Measurements from ENCODE around the gene MAP4K3.

Gene MAP4K3

GRCh38 chr2:39475006-39475405, 37.9 kb upstream of the MAP4K3 start:
- no peak overlapping the region for H3K4me3 ChIP-seq (ENCODE audit: low read depth in 1 of 2, low read length in 2 of 2)
- no peaks in the 10 kb centered on the region for H3K9me3 ChIP-seq (ENCODE audit: control insufficient read depth in 1 of 2, low read length in 2 of 2)
- H3K4me1 ChIP-seq (ENCODE audit: control insufficient read depth in 1 of 2, insufficient read depth in 2 of 2, low read length in 2 of 2), result peaks cover 2 to 3% of the 10 kb centered on the region in 2 donors
- no peaks in the 10 kb centered on the region for H3K27me3 ChIP-seq (ENCODE audit: control insufficient read depth in 1 of 2, insufficient read depth in 2 of 2, low read length in 2 of 2)
- H3K27ac ChIP-seq (ENCODE audit: low read depth, low read length), result no peak overlapping the region
- H3K36me3 ChIP-seq (ENCODE audit: control insufficient read depth in 1 of 2, insufficient read depth in 2 of 2, low read length in 2 of 2), result peaks cover 0 to 15% of the 10 kb centered on the region in 2 donors
- no peak overlapping the region for H3K9ac ChIP-seq (ENCODE audit: low read depth in 1 of 2, low read length in 2 of 2)

GRCh38 chr2:39470580-39470979, 33.5 kb upstream of the MAP4K3 start:
- Histone ChIP-seq H3K4me3 (ENCODE audit: low read depth in 1 of 2, low read length in 2 of 2) (no peak overlapping the region), H3K36me3 (ENCODE audit: control insufficient read depth in 1 of 2, insufficient read depth in 2 of 2, low read length in 2 of 2) (no peaks in the 10 kb centered on the region), H3K9me3 (ENCODE audit: control insufficient read depth in 1 of 2, low read length in 2 of 2) (no peaks in the 10 kb centered on the region), H3K4me1 (ENCODE audit: control insufficient read depth in 1 of 2, insufficient read depth in 2 of 2, low read length in 2 of 2) (peaks cover 15 to 21% of the 10 kb centered on the region in 2 donors), H3K9ac (ENCODE audit: low read depth in 1 of 2, low read length in 2 of 2) (no peak overlapping the region), H3K27me3 (ENCODE audit: control insufficient read depth in 1 of 2, insufficient read depth in 2 of 2, low read length in 2 of 2) (no peaks in the 10 kb centered on the region), H3K27ac (ENCODE audit: low read depth, low read length) (no peak overlapping the region)

GRCh38 chr2:39469807-39470206, 32.7 kb upstream of the MAP4K3 start:
- Histone ChIP-seq H3K4me3 (ENCODE audit: low read depth in 1 of 2, low read length in 2 of 2) (no peak overlapping the region), H3K27me3 (ENCODE audit: control insufficient read depth in 1 of 2, insufficient read depth in 2 of 2, low read length in 2 of 2) (no peaks in the 10 kb centered on the region), H3K9ac (ENCODE audit: low read depth in 1 of 2, low read length in 2 of 2) (no peak overlapping the region), H3K27ac (ENCODE audit: low read depth, low read length) (peak overlapping the region; percentile 22), H3K4me1 (ENCODE audit: control insufficient read depth in 1 of 2, insufficient read depth in 2 of 2, low read length in 2 of 2) (peaks cover 15 to 21% of the 10 kb centered on the region in 2 donors), H3K36me3 (ENCODE audit: control insufficient read depth in 1 of 2, insufficient read depth in 2 of 2, low read length in 2 of 2) (no peaks in the 10 kb centered on the region), H3K9me3 (ENCODE audit: control insufficient read depth in 1 of 2, low read length in 2 of 2) (no peaks in the 10 kb centered on the region)

GRCh38 chr2:39468579-39469451, 31.7 kb upstream of the MAP4K3 start:
- H3K4me1 ChIP-seq (ENCODE audit: control insufficient read depth in 1 of 2, insufficient read depth in 2 of 2, low read length in 2 of 2), result peaks cover 15 to 21% of the 10 kb centered on the region in 2 donors
- no peaks in the 10 kb centered on the region for H3K36me3 ChIP-seq (ENCODE audit: control insufficient read depth in 1 of 2, insufficient read depth in 2 of 2, low read length in 2 of 2)
- H3K9me3 ChIP-seq (ENCODE audit: control insufficient read depth in 1 of 2, low read length in 2 of 2), result no peaks in the 10 kb centered on the region
- no peaks in the 10 kb centered on the region for H3K27me3 ChIP-seq (ENCODE audit: control insufficient read depth in 1 of 2, insufficient read depth in 2 of 2, low read length in 2 of 2)
- H3K9ac ChIP-seq (ENCODE audit: low read depth in 1 of 2, low read length in 2 of 2), result no peak overlapping the region
- no peak overlapping the region for H3K4me3 ChIP-seq (ENCODE audit: low read depth in 1 of 2, low read length in 2 of 2)
- peak overlapping the region; percentile 21 for H3K27ac ChIP-seq (ENCODE audit: low read depth, low read length)

GRCh38 chr2:39466311-39466710, 29.2 kb upstream of the MAP4K3 start:
- peaks cover 15 to 21% of the 10 kb centered on the region in 2 donors for H3K4me1 ChIP-seq (ENCODE audit: control insufficient read depth in 1 of 2, insufficient read depth in 2 of 2, low read length in 2 of 2)
- H3K27ac ChIP-seq (ENCODE audit: low read depth, low read length), result no peak overlapping the region
- H3K9me3 ChIP-seq (ENCODE audit: control insufficient read depth in 1 of 2, low read length in 2 of 2), result no peaks in the 10 kb centered on the region

GRCh38 chr2:39464864-39465263, 27.8 kb upstream of the MAP4K3 start:
- no peak overlapping the region for H3K9ac ChIP-seq (ENCODE audit: low read depth in 1 of 2, low read length in 2 of 2)
- H3K4me1 ChIP-seq (ENCODE audit: control insufficient read depth in 1 of 2, insufficient read depth in 2 of 2, low read length in 2 of 2), result peaks cover 11 to 18% of the 10 kb centered on the region in 2 donors
- H3K4me3 ChIP-seq (ENCODE audit: low read depth in 1 of 2, low read length in 2 of 2), result no peak overlapping the region
- no peaks in the 10 kb centered on the region for H3K27me3 ChIP-seq (ENCODE audit: control insufficient read depth in 1 of 2, insufficient read depth in 2 of 2, low read length in 2 of 2)
- H3K27ac ChIP-seq (ENCODE audit: low read depth, low read length), result no peak overlapping the region
- no peaks in the 10 kb centered on the region for H3K36me3 ChIP-seq (ENCODE audit: control insufficient read depth in 1 of 2, insufficient read depth in 2 of 2, low read length in 2 of 2)
- no peaks in the 10 kb centered on the region for H3K9me3 ChIP-seq (ENCODE audit: control insufficient read depth in 1 of 2, low read length in 2 of 2)

More at GRCh38 chr2:39466311-39466710, 29.2 kb upstream of the MAP4K3 start:
- no peak overlapping the region for H3K4me3 ChIP-seq (ENCODE audit: low read depth in 1 of 2, low read length in 2 of 2)
- no peaks in the 10 kb centered on the region for H3K27me3 ChIP-seq (ENCODE audit: control insufficient read depth in 1 of 2, insufficient read depth in 2 of 2, low read length in 2 of 2)
- H3K9ac ChIP-seq (ENCODE audit: low read depth in 1 of 2, low read length in 2 of 2), result no peak overlapping the region
- H3K36me3 ChIP-seq (ENCODE audit: control insufficient read depth in 1 of 2, insufficient read depth in 2 of 2, low read length in 2 of 2), result no peaks in the 10 kb centered on the region

- H3K27ac ChIP-seq (ENCODE audit: low read depth, low read length), result no peak overlapping the region
- peaks cover 7 to 12% of the 10 kb centered on the region in 2 donors for H3K36me3 ChIP-seq (ENCODE audit: control insufficient read depth in 1 of 2, insufficient read depth in 2 of 2, low read length in 2 of 2)
- no peaks in the 10 kb centered on the region for H3K9me3 ChIP-seq (ENCODE audit: control insufficient read depth in 1 of 2, low read length in 2 of 2)
- H3K4me3 ChIP-seq (ENCODE audit: low read depth in 1 of 2, low read length in 2 of 2), result no peak overlapping the region
- H3K9ac ChIP-seq (ENCODE audit: low read depth in 1 of 2, low read length in 2 of 2), result no peak overlapping the region
- no peaks in the 10 kb centered on the region for H3K27me3 ChIP-seq (ENCODE audit: control insufficient read depth in 1 of 2, insufficient read depth in 2 of 2, low read length in 2 of 2)
- H3K4me1 ChIP-seq (ENCODE audit: control insufficient read depth in 1 of 2, insufficient read depth in 2 of 2, low read length in 2 of 2), result no peaks in the 10 kb centered on the region
These were observed 18.7 kb upstream of the MAP4K3 start for GRCh38 chr2:39455826-39456225.

GRCh38 chr2:39452396-39452795, 15.3 kb upstream of the MAP4K3 start:
- Histone ChIP-seq H3K4me1 (ENCODE audit: control insufficient read depth in 1 of 2, insufficient read depth in 2 of 2, low read length in 2 of 2) (no peaks in the 10 kb centered on the region), H3K9ac (ENCODE audit: low read depth in 1 of 2, low read length in 2 of 2) (no peak overlapping the region), H3K27ac (ENCODE audit: low read depth, low read length) (no peak overlapping the region), H3K27me3 (ENCODE audit: control insufficient read depth in 1 of 2, insufficient read depth in 2 of 2, low read length in 2 of 2) (no peaks in the 10 kb centered on the region), H3K4me3 (ENCODE audit: low read depth in 1 of 2, low read length in 2 of 2) (no peak overlapping the region), H3K36me3 (ENCODE audit: control insufficient read depth in 1 of 2, insufficient read depth in 2 of 2, low read length in 2 of 2) (peaks cover 4 to 12% of the 10 kb centered on the region in 2 donors), H3K9me3 (ENCODE audit: control insufficient read depth in 1 of 2, low read length in 2 of 2) (no peaks in the 10 kb centered on the region)

- Histone ChIP-seq H3K4me1 (ENCODE audit: control insufficient read depth in 1 of 2, insufficient read depth in 2 of 2, low read length in 2 of 2) (no peaks in the 10 kb centered on the region), H3K27ac (ENCODE audit: low read depth, low read length) (no peak overlapping the region), H3K36me3 (ENCODE audit: control insufficient read depth in 1 of 2, insufficient read depth in 2 of 2, low read length in 2 of 2) (peaks cover 4 to 12% of the 10 kb centered on the region in 2 donors)
These were observed 14.9 kb upstream of the MAP4K3 start for GRCh38 chr2:39451954-39452353.

GRCh38 chr2:39448169-39448502, 11.1 kb upstream of the MAP4K3 start:
- H3K9ac ChIP-seq (ENCODE audit: low read depth in 1 of 2, low read length in 2 of 2), result no peak overlapping the region
- H3K27me3 ChIP-seq (ENCODE audit: control insufficient read depth in 1 of 2, insufficient read depth in 2 of 2, low read length in 2 of 2), result no peaks in the 10 kb centered on the region
- no peak overlapping the region for H3K27ac ChIP-seq (ENCODE audit: low read depth, low read length)
- H3K36me3 ChIP-seq (ENCODE audit: control insufficient read depth in 1 of 2, insufficient read depth in 2 of 2, low read length in 2 of 2), result peaks cover 3 to 7% of the 10 kb centered on the region in 2 donors
- no peaks in the 10 kb centered on the region for H3K4me1 ChIP-seq (ENCODE audit: control insufficient read depth in 1 of 2, insufficient read depth in 2 of 2, low read length in 2 of 2)
- H3K9me3 ChIP-seq (ENCODE audit: control insufficient read depth in 1 of 2, low read length in 2 of 2), result no peaks in the 10 kb centered on the region
- no peak overlapping the region for H3K4me3 ChIP-seq (ENCODE audit: low read depth in 1 of 2, low read length in 2 of 2)

More at GRCh38 chr2:39451954-39452353, 14.9 kb upstream of the MAP4K3 start:
- Histone ChIP-seq H3K27me3 (ENCODE audit: control insufficient read depth in 1 of 2, insufficient read depth in 2 of 2, low read length in 2 of 2) (no peaks in the 10 kb centered on the region), H3K9me3 (ENCODE audit: control insufficient read depth in 1 of 2, low read length in 2 of 2) (no peaks in the 10 kb centered on the region), H3K9ac (ENCODE audit: low read depth in 1 of 2, low read length in 2 of 2) (no peak overlapping the region), H3K4me3 (ENCODE audit: low read depth in 1 of 2, low read length in 2 of 2) (no peak overlapping the region)
